Gastrocnemius medialis (tissue), 4 donors: ENCODE data around the gene PDZRN4.

Experiments
- CTCF ChIP-seq, 5 experiments: fragments of 450-650 bp in 3 of 5; fragments of 200-600 bp in 2 of 5; sonication (generic) in 2 of 5; IDR thresholded peaks in 4 of 5; conservative IDR thresholded peaks in 1 of 5; 1 replicate in 4 of 5; 2 replicates in 1 of 5; pipeline ENCODE4 v1.5.1; 2016 to 2019; ENCODE audit warnings: antibody characterized with exemption in 5 of 5, mild to moderate bottlenecking in 3 of 5, moderate library complexity in 3 of 5
- POLR2A ChIP-seq, 2 donors: fragments of 450-650 bp; IDR thresholded peaks; one replicate each; pipeline ENCODE4 v1.6.1; 2017; ENCODE audit warnings: antibody characterized with exemption in 2 of 2, mild to moderate bottlenecking in 2 of 2, moderate library complexity in 2 of 2

DNA sequence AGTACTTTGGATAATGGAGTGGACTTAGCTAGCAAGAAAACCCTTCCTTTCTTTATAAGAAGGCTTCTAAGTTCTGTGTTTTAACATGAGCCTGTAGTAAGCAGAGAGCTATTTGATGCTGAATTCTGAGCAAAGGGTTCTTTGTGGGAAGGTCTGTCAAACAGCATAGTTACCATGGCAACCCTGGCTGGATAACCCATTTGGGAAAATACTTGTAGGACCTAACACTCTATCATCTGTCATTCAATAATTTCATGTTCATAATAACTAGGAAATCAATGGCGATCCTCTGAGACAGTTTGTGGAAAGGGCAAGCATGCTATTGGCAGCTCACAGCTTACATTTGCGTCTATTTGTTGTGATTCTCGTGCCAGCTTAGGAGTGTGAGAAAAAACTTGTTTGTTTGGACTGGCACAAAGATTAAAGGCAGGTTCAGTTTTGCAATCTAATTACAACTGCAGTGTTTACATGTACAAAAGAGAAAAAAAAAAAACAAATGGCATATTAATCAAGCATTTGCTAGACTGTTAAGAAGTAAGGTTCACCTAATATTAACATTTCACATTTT lies 219.2 kb downstream of the PDZRN4 start:
- no peak for TF ChIP-seq CTCF (IDR thresholded peaks at IDR 0.05 in 4 of 5, conservative IDR thresholded peaks at IDR 0.05 in 1 of 5)
- TF ChIP-seq POLR2A (IDR thresholded peaks at IDR 0.05) = no peak
